ENCODE measurements around the gene KIF26B.

DNA sequence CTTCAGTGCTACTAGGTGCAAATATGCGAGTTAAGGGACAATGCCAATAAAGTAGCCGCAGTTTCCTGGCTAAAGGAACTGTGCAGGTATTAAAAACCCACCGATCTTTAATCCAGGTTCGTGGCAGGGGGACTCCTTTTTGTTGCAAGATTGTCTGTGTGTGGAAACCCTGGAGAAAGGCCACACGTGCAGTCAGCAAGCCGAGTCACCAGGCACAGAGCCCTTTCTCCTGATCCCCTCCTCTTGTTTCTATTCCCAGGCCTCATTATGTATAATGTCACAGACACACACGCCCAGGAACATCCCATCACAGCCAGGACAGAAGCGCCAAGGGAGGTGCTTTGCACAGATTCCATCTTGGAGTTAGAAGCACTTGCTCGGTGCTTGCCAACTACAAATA is 528.9 kb downstream of the KIF26B start:
- TF ChIP-seq, protein P1, sequence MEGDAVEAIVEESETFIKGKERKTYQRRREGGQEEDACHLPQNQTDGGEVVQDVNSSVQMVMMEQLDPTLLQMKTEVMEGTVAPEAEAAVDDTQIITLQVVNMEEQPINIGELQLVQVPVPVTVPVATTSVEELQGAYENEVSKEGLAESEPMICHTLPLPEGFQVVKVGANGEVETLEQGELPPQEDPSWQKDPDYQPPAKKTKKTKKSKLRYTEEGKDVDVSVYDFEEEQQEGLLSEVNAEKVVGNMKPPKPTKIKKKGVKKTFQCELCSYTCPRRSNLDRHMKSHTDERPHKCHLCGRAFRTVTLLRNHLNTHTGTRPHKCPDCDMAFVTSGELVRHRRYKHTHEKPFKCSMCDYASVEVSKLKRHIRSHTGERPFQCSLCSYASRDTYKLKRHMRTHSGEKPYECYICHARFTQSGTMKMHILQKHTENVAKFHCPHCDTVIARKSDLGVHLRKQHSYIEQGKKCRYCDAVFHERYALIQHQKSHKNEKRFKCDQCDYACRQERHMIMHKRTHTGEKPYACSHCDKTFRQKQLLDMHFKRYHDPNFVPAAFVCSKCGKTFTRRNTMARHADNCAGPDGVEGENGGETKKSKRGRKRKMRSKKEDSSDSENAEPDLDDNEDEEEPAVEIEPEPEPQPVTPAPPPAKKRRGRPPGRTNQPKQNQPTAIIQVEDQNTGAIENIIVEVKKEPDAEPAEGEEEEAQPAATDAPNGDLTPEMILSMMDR (conservative IDR thresholded peaks at IDR 0.05; ENCODE audit: low read length): no peak
- TF ChIP-seq EZH2phosphoT487 (IDR thresholded peaks at IDR 0.05; ENCODE audit: borderline replicate concordance, low read depth, low read length): no peak

All from OCI-LY7 (cell line).